ENCODE data around the gene ULK2.
A peak's percentile ranks its signal among the peaks of the same experiment; 100 is the strongest.
"Not testable (repeated sequence)": the region's sequence is repeated elsewhere in the genome, so short reads cannot be mapped to it uniquely, and the experiment has no call there.

ULK2 gene

DNA sequence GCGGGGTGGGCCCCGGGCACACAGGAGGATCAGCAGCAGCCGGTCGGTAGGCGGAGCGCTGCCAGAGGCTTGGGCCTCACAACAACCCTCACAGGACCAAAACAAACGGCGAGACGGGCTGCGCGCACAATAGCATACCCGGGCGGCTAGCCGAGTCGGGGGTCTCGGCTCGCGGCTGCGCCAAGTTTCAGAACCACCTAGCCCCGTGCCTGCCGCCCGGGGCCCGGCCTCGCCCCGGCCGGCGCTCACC, 732 bp downstream of the ULK2 start:
- Histone ChIP-seq H3K27ac (ENCODE audit: low read length) (no peak overlapping the region), H3K9me3 (ENCODE audit: control insufficient read depth, insufficient read depth, low read length) (no peaks in the 10 kb centered on the region), H3K4me1 (ENCODE audit: control insufficient read depth, insufficient read depth, low read length) (no peaks in the 10 kb centered on the region), H3K27me3 (ENCODE audit: control insufficient read depth, insufficient read depth, low read length) (peaks cover 7% of the 10 kb centered on the region; the same call in 1 of the 2 replicates), H3K36me3 (ENCODE audit: control insufficient read depth, insufficient read depth, low read length) (no peaks in the 10 kb centered on the region), H3K4me3 (ENCODE audit: low read length) (peak overlapping the region; percentile 72)
- no peak for DNase-seq (ENCODE audit: low read depth, low spot score)
- no CpG with 5 or more reads among the region's 27 CpGs for WGBS (ENCODE audit: insufficient coverage, insufficient read length)

DNA sequence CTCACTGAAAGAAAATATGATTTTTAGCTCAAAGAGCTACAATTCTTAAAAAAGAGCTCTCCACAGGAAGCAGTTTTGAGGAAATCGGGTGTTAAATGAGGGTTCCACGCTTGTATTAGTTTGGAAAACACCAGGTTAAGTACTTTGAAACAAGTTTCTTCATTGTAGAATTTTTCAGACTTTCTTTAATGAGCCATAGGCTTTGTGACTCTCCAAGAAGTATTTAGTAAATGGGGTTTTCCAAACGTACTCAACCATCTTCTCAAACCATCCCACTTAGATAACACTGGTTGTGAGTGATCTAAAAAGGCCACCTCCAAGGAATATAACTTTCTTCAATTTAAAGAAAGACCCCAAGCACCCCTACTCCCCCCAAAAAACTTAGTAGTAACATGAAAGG, 2.7 kb downstream of the ULK2 start:
- no peaks in the 10 kb centered on the region for H3K4me1 ChIP-seq (ENCODE audit: control insufficient read depth, insufficient read depth, low read length)
- H3K27me3 ChIP-seq (ENCODE audit: control insufficient read depth, insufficient read depth, low read length): peaks cover 7% of the 10 kb centered on the region; the same call in 1 of the 2 replicates
- no CpG with 5 or more reads among the region's 3 CpGs for WGBS (ENCODE audit: insufficient coverage, insufficient read length)
- H3K36me3 ChIP-seq (ENCODE audit: control insufficient read depth, insufficient read depth, low read length): no peaks in the 10 kb centered on the region
- DNase-seq (ENCODE audit: low read depth, low spot score): no peak
- H3K27ac ChIP-seq (ENCODE audit: low read length): no peak overlapping the region
- no peaks in the 10 kb centered on the region for H3K9me3 ChIP-seq (ENCODE audit: control insufficient read depth, insufficient read depth, low read length)
- no peak overlapping the region for H3K4me3 ChIP-seq (ENCODE audit: low read length)

DNA sequence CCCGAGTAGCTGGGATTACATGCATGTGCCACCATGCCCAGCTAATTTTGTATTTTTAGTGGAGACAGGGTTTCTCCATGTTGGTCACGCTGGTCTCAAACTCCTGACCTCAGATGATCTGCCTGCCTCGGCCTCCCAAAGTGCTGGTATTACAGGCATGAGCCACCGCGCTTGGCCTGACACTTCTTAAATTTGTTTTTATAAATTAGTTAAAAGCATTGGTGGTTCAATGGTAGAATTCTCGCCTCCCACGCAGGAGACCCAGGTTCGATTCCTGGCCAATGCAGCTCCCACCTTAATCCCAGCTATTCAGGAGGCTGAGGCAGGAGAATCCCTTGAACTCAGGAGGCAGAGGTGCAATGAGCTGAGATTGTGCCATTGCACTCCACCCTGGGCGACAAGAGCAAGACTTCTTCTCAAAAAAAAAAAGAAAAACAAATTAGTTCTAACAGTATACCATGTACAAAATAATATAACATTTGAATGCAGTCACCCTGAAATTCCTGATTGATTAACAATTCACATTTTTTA, 7.0 kb downstream of the ULK2 start:
- not testable (repeated sequence) for H3K4me3 ChIP-seq (ENCODE audit: low read length); H3K27me3 ChIP-seq (ENCODE audit: control insufficient read depth, insufficient read depth, low read length); H3K36me3 ChIP-seq (ENCODE audit: control insufficient read depth, insufficient read depth, low read length); DNase-seq (ENCODE audit: low read depth, low spot score); H3K4me1 ChIP-seq (ENCODE audit: control insufficient read depth, insufficient read depth, low read length); H3K27ac ChIP-seq (ENCODE audit: low read length); H3K9me3 ChIP-seq (ENCODE audit: control insufficient read depth, insufficient read depth, low read length)
- no CpG with 5 or more reads among the region's 9 CpGs for WGBS (ENCODE audit: insufficient coverage, insufficient read length)

DNA sequence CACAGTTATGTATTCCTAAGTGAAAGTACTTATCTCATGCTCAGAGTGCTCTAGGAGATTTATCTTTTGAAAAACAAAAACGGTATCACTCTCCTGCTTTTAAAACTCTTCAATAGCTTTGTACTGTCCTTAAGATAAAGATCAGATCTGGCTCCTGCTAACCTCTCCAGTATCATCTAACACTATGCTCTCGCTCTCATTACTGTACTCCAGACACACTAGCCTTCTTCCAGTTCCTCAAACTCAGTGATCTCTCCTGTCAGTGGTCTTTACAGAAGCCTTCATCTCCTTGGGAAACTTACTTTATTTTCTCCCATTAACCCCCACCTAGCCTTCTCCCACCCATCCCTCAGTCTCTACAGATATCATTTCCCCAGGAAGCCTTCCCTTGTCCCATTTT, 10.1 kb downstream of the ULK2 start:
- no peak overlapping the region for H3K27ac ChIP-seq (ENCODE audit: low read length)
- H3K27me3 ChIP-seq (ENCODE audit: control insufficient read depth, insufficient read depth, low read length): no peaks in the 10 kb centered on the region
- no CpG with 5 or more reads among the region's 2 CpGs for WGBS (ENCODE audit: insufficient coverage, insufficient read length)
- DNase-seq (ENCODE audit: low read depth, low spot score): no peak
- no peak overlapping the region for H3K4me3 ChIP-seq (ENCODE audit: low read length)
- H3K36me3 ChIP-seq (ENCODE audit: control insufficient read depth, insufficient read depth, low read length): no peaks in the 10 kb centered on the region
- no peaks in the 10 kb centered on the region for H3K9me3 ChIP-seq (ENCODE audit: control insufficient read depth, insufficient read depth, low read length)
- no peaks in the 10 kb centered on the region for H3K4me1 ChIP-seq (ENCODE audit: control insufficient read depth, insufficient read depth, low read length)

DNA sequence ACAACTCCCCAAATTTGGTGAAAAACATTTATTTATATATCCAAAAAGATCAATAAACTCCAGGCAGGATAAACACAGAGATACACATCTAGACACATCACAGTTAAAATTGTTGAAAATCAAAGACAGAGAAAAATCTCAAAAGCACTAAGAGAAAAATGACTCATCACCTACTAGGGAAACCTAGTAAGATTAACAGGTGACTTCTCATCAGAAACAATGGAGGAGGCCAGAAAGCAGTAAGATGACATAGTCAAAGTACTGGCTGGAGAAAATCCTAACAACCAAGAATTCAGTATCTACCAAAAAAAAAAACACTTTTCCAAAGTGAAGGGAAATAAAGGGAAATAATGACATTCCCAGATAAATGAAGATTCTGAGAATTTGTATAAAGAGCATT, 33.8 kb downstream of the ULK2 start:
- Histone ChIP-seq H3K4me1 (ENCODE audit: control insufficient read depth, insufficient read depth, low read length) (no peaks in the 10 kb centered on the region), H3K36me3 (ENCODE audit: control insufficient read depth, insufficient read depth, low read length) (no peaks in the 10 kb centered on the region), H3K27ac (ENCODE audit: low read length) (no peak overlapping the region), H3K27me3 (ENCODE audit: control insufficient read depth, insufficient read depth, low read length) (no peaks in the 10 kb centered on the region), H3K4me3 (ENCODE audit: low read length) (no peak overlapping the region), H3K9me3 (ENCODE audit: control insufficient read depth, insufficient read depth, low read length) (no peaks in the 10 kb centered on the region)
- DNase-seq (ENCODE audit: low read depth, low spot score): no peak

DNA sequence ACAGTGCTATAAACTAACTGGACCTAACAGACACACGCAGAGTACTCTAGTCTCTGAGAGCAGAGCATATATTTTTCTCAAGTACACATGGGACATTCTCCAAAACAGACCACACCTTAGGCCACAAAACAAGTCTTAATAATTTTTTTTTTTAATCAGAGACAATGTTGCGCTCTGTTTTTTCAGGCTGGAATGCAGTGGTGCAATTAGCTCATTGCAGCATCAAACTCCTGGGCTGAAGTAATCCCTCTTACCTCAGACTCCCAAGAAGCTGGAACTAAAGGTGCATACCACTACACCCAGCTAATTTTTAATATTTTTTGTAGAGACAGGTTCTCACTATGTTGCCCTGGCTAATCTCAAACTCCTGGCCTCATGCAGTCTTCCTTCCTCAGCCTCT, 37.7 kb downstream of the ULK2 start:
- Histone ChIP-seq H3K27ac (ENCODE audit: low read length) (no peak overlapping the region), H3K4me3 (ENCODE audit: low read length) (no peak overlapping the region), H3K9me3 (ENCODE audit: control insufficient read depth, insufficient read depth, low read length) (no peaks in the 10 kb centered on the region), H3K27me3 (ENCODE audit: control insufficient read depth, insufficient read depth, low read length) (no peaks in the 10 kb centered on the region), H3K4me1 (ENCODE audit: control insufficient read depth, insufficient read depth, low read length) (no peaks in the 10 kb centered on the region), H3K36me3 (ENCODE audit: control insufficient read depth, insufficient read depth, low read length) (no peaks in the 10 kb centered on the region)
- WGBS (ENCODE audit: insufficient coverage, insufficient read length): no CpG with 5 or more reads among the region's 2 CpGs
- DNase-seq (ENCODE audit: low read depth, low spot score): no peak

DNA sequence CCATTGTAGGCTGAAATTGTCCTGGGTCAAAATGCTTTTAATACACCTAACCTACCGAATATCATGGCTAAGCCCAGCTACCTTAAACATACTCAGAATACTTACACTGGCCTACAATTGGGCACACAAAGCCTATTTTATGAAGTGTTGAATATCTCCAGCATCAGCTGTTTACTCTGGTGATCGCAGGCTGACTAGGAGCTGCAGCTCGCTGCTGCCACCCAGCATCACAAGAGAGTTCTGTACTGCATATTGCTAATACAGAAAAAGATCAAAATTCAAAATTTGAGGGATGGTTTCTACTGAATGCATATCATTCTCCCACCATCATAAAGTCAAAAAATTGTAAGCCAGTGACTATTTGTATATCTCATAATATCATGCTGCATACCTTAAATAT, 55.3 kb downstream of the ULK2 start:
- no peaks in the 10 kb centered on the region for H3K27me3 ChIP-seq (ENCODE audit: control insufficient read depth, insufficient read depth, low read length)
- H3K4me3 ChIP-seq (ENCODE audit: low read length): no peak overlapping the region
- no peaks in the 10 kb centered on the region for H3K36me3 ChIP-seq (ENCODE audit: control insufficient read depth, insufficient read depth, low read length)
- no peaks in the 10 kb centered on the region for H3K4me1 ChIP-seq (ENCODE audit: control insufficient read depth, insufficient read depth, low read length)
- H3K9me3 ChIP-seq (ENCODE audit: control insufficient read depth, insufficient read depth, low read length): no peaks in the 10 kb centered on the region
- no peak overlapping the region for H3K27ac ChIP-seq (ENCODE audit: low read length)
- no CpG with 5 or more reads among the region's 3 CpGs for WGBS (ENCODE audit: insufficient coverage, insufficient read length)
- peak; percentile 5 for DNase-seq (ENCODE audit: low read depth, low spot score)

DNA sequence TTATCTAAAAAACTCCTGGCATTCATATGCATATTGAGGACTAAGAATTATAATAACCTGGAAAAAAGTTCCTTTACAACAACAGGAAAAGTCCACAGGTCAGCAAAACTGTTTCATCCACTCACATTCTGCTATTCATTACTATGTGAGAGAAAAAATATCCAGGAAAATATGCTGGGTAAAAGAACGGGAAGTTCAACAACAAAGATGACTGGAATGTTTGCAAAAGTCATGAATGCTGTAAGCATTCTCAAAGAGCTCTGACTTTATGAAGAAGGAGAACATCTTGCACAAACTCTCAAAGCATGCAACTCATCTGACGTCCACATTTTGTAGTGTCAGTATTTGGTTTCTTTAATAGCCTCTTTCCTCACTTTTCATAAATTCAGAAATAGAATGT, 62.7 kb downstream of the ULK2 start:
- WGBS (ENCODE audit: insufficient coverage, insufficient read length): no CpG with 5 or more reads among the region's 2 CpGs
- Histone ChIP-seq H3K27me3 (ENCODE audit: control insufficient read depth, insufficient read depth, low read length) (no peaks in the 10 kb centered on the region), H3K36me3 (ENCODE audit: control insufficient read depth, insufficient read depth, low read length) (no peaks in the 10 kb centered on the region), H3K27ac (ENCODE audit: low read length) (no peak overlapping the region), H3K4me3 (ENCODE audit: low read length) (no peak overlapping the region), H3K9me3 (ENCODE audit: control insufficient read depth, insufficient read depth, low read length) (no peaks in the 10 kb centered on the region), H3K4me1 (ENCODE audit: control insufficient read depth, insufficient read depth, low read length) (no peaks in the 10 kb centered on the region)
- DNase-seq (ENCODE audit: low read depth, low spot score): no peak

DNA sequence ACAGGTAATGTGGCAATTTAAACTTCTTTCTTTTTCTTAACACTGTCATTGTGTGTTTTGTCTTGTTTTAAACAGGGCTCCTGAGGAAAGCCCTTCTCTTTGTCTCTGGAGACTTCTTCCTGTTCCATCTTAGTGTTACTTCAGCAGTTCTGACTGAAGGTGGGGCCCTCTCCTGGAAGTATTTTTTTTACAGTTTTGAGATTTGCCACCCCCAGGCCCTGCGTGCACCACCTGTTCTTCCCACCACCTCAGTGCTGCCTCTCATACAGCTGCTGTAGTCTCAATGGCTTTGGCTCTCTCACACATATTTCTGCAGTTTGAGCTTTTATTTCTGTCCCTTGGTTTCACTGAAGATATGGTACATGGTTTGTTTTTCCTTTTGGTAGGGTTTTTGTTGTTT, 67.2 kb downstream of the ULK2 start:
- Histone ChIP-seq H3K27ac (ENCODE audit: low read length) (no peak overlapping the region), H3K4me1 (ENCODE audit: control insufficient read depth, insufficient read depth, low read length) (no peaks in the 10 kb centered on the region), H3K9me3 (ENCODE audit: control insufficient read depth, insufficient read depth, low read length) (peaks cover 2% of the 10 kb centered on the region), H3K4me3 (ENCODE audit: low read length) (no peak overlapping the region), H3K36me3 (ENCODE audit: control insufficient read depth, insufficient read depth, low read length) (peaks cover 2% of the 10 kb centered on the region; the same call in 1 of the 2 replicates), H3K27me3 (ENCODE audit: control insufficient read depth, insufficient read depth, low read length) (no peaks in the 10 kb centered on the region)
- DNase-seq (ENCODE audit: low read depth, low spot score): no peak
- WGBS (ENCODE audit: insufficient coverage, insufficient read length): no CpG with 5 or more reads among the region's 1 CpG

DNA sequence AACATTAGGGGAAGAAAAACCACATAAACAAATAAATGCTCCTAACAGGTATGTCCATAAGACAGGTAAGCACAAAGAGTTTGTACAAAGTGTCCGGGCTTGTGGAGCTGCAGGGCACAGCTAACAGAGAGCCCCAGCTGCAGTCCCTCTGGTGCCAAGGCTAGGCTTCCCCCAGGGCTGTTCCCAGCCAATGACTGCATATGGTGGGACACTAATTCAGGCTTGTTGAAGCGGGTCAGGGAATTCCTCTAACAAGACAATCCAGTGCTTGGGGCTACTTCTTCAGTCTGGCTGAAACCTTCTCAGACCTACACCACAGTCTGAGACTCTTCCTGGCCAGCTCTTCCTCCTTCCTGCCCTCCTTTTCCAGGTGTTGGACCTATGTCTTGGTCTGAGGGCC, 67.9 kb downstream of the ULK2 start:
- DNase-seq (ENCODE audit: low read depth, low spot score): no peak
- H3K4me3 ChIP-seq (ENCODE audit: low read length): no peak overlapping the region
- no CpG with 5 or more reads among the region's 2 CpGs for WGBS (ENCODE audit: insufficient coverage, insufficient read length)
- peaks cover 2% of the 10 kb centered on the region; the same call in 1 of the 2 replicates for H3K36me3 ChIP-seq (ENCODE audit: control insufficient read depth, insufficient read depth, low read length)
- H3K27me3 ChIP-seq (ENCODE audit: control insufficient read depth, insufficient read depth, low read length): no peaks in the 10 kb centered on the region
- peaks cover 2% of the 10 kb centered on the region for H3K9me3 ChIP-seq (ENCODE audit: control insufficient read depth, insufficient read depth, low read length)
- no peak overlapping the region for H3K27ac ChIP-seq (ENCODE audit: low read length)
- no peaks in the 10 kb centered on the region for H3K4me1 ChIP-seq (ENCODE audit: control insufficient read depth, insufficient read depth, low read length)

DNA sequence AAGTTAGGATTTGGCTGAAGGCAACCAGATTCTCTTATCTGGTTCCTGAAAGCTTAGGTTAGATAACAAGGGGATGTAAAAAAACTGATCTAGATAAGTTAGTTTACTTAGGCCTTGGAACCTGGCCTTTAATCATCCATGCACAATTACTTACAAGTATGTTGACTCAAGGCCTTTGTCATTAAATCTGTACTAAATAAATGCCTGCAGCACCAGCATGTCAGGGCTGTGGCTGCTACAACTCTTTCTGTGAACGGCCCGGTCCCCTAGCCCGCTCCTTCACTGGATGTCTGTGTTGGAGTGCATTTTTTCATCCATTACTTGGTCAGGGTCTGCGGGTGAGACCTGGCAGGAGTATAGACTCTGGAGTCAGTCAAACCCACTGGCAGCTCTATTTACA, 71.3 kb downstream of the ULK2 start:
- peaks cover 2% of the 10 kb centered on the region; the same call in 1 of the 2 replicates for H3K36me3 ChIP-seq (ENCODE audit: control insufficient read depth, insufficient read depth, low read length)
- no peak for DNase-seq (ENCODE audit: low read depth, low spot score)
- no peaks in the 10 kb centered on the region for H3K27me3 ChIP-seq (ENCODE audit: control insufficient read depth, insufficient read depth, low read length)
- WGBS (ENCODE audit: insufficient coverage, insufficient read length): no CpG with 5 or more reads among the region's 4 CpGs
- no peaks in the 10 kb centered on the region for H3K4me1 ChIP-seq (ENCODE audit: control insufficient read depth, insufficient read depth, low read length)
- no peak overlapping the region for H3K4me3 ChIP-seq (ENCODE audit: low read length)
- H3K9me3 ChIP-seq (ENCODE audit: control insufficient read depth, insufficient read depth, low read length): peaks cover 2% of the 10 kb centered on the region
- H3K27ac ChIP-seq (ENCODE audit: low read length): no peak overlapping the region
